PC-3 (cell line): ENCODE results near the gene TNFRSF4. TPM values are rescaled to one million over a fixed set of nuclear protein-coding genes. Genes with fewer than 3 reads are reported as not detected.
A peak's percentile ranks its signal among the peaks of the same experiment; 100 is the strongest.

Source experiments
- ATAC-seq: fragments of 200-7000 bp; cut with Tn5 transposase; 2 replicates; pipeline ENCODE4 v1.9.1; 2020; ENCODE audit warnings: mild to moderate bottlenecking, moderate library complexity
- Bru-seq: library from RNA; stranded (reverse); fragments of 400-500 nt; gene quantifications from one replicate; lab custom pipeline; 2021; lab: Mats Ljungman, UMichigan
- BruChase-seq, 2 experiments: library from RNA; stranded (reverse); fragments of 400-500 nt; gene quantifications; one replicate each; lab custom pipeline; 2021; lab: Mats Ljungman, UMichigan
- BruUV-seq: library from RNA; stranded (reverse); fragments of 400-500 nt; replicated peaks from 2 replicates; lab custom pipeline; 2021; lab: Mats Ljungman, UMichigan
- CTCF ChIA-PET: fragments of 300-600 bp; sonication (Branson Sonifier 250); formaldehyde crosslinking; loops from one replicate; lab custom pipeline; 2022; ENCODE audit warnings: antibody characterized with exemption; lab: Charles Lee
- POLR2A ChIA-PET: fragments of 300-600 bp; sonication (Branson Sonifier 250); formaldehyde crosslinking; loops from one replicate; lab custom pipeline; 2022; ENCODE audit warnings: antibody characterized with exemption; ENCODE audit not compliant: unreplicated experiment; lab: Charles Lee
- DNase-seq: peaks from one replicate; pipeline ENCODE4 v3.0.0-alpha.2; 2015
- H2AFZ ChIP-seq: fragments of 300-600 bp; sonication (generic); 2 replicates; pipeline ENCODE4 v1.6.0; 2016; ENCODE audit warnings: antibody characterized with exemption, low read length
- H3F3A ChIP-seq: fragments of 300-600 bp; sonication (generic); one replicate; pipeline ENCODE4 v1.6.0; 2017; ENCODE audit warnings: antibody characterized with exemption, low read length, control low read depth, mild to moderate bottlenecking; ENCODE audit not compliant: unreplicated experiment
- H3K27ac ChIP-seq: fragments of 300-600 bp; sonication (generic); 2 replicates; pipeline ENCODE4 v1.5.1; 2016; ENCODE audit warnings: mild to moderate bottlenecking, low read length
- H3K27me3 ChIP-seq: fragments of 300-600 bp; sonication (generic); 2 replicates; pipeline ENCODE4 v1.6.1; 2016; ENCODE audit warnings: low read length, mixed read lengths
- H3K36me3 ChIP-seq: fragments of 300-600 bp; sonication (generic); 2 replicates; pipeline ENCODE4 v1.6.1; 2016; ENCODE audit warnings: low read depth, mixed run types, low read length, mixed read lengths
- H3K4me1 ChIP-seq: fragments of 300-600 bp; sonication (generic); 2 replicates; pipeline ENCODE4 v1.5.1; 2016; ENCODE audit warnings: low read length; ENCODE audit not compliant: insufficient read depth
- H3K4me2 ChIP-seq: fragments of 300-600 bp; sonication (generic); 2 replicates; pipeline ENCODE4 v1.6.0; 2016; ENCODE audit warnings: low read length
- H3K4me3 ChIP-seq: fragments of 300-600 bp; sonication (generic); 2 replicates; pipeline ENCODE4 v1.5.1; 2016; ENCODE audit warnings: mild to moderate bottlenecking, low read length, mixed read lengths
- H3K79me2 ChIP-seq: fragments of 300-600 bp; sonication (generic); 2 replicates; pipeline ENCODE4 v1.6.1; 2017; ENCODE audit warnings: low read length, mixed read lengths
- H3K9ac ChIP-seq: fragments of 300-600 bp; sonication (generic); 2 replicates; pipeline ENCODE4 v1.6.0; 2016; ENCODE audit warnings: mild to moderate bottlenecking, low read length
- H3K9me2 ChIP-seq: fragments of 300-600 bp; sonication (generic); replicated peaks from 2 replicates; pipeline ENCODE4 v1.6.1; 2016; ENCODE audit warnings: mixed run types, low read length, mixed read lengths
- H3K9me3 ChIP-seq: fragments of 300-600 bp; sonication (generic); 2 replicates; pipeline ENCODE4 v1.6.1; 2016; ENCODE audit warnings: low read length, mixed read lengths
- H4K20me1 ChIP-seq: fragments of 300-600 bp; sonication (generic); 2 replicates; pipeline ENCODE4 v1.6.1; 2016; ENCODE audit warnings: low read length, mixed read lengths
- EZH2 ChIP-seq: fragments of 300-600 bp; sonication (generic); IDR thresholded peaks from one replicate; pipeline ENCODE4 v1.6.1; 2017; ENCODE audit warnings: antibody characterized with exemption, mild to moderate bottlenecking, low read length; ENCODE audit not compliant: unreplicated experiment
- EZH2phosphoT487 ChIP-seq: fragments of 300-600 bp; sonication (generic); IDR thresholded peaks from 2 replicates; pipeline ENCODE4 v1.6.1; 2018; ENCODE audit warnings: mild to moderate bottlenecking, antibody characterized with exemption, low read length, borderline replicate concordance
- intact Hi-C: fragments of 100-400 bp; cut with micrococcal nuclease; formaldehyde crosslinking; loops from 2 replicates; pipeline ENCODE4 v1.9.0; 2023
- long read RNA-seq: library from polyadenylated mRNA; unstranded; transcript quantifications from one replicate; pipeline ENCODE4 v2.0.0, GENCODE V29; 2021; ENCODE audit not compliant: unreplicated experiment
- total RNA-seq: library from RNA; depleted of rRNA; stranded (reverse); fragments of >200 nt; gene quantifications from 2 replicates; pipeline ENCODE4 v1.2.3, GENCODE V29; 2014; rRNA removed
- TF ChIP-seq, protein P1 (sequence below): fragments of 300-600 bp; sonication (generic); conservative IDR thresholded peaks from 2 replicates; pipeline ENCODE4 v1.5.1; 2017; ENCODE audit warnings: antibody characterized with exemption, low read depth, mild to moderate bottlenecking, low read length

The TNFRSF4 gene
- total RNA-seq (0.11 and 0.17 TPM in 2 replicates), Bru-seq, nascent RNA (percentile 28 among the genes with signal in this experiment), BruChase-seq, experiment 1, labeled RNA remaining after a 6-hour chase (percentile 30 among the genes with signal in this experiment), BruChase-seq, experiment 2, labeled RNA remaining after a 2-hour chase (percentile 16 among the genes with signal in this experiment)
- long read RNA-seq: 0 reads

DNA sequence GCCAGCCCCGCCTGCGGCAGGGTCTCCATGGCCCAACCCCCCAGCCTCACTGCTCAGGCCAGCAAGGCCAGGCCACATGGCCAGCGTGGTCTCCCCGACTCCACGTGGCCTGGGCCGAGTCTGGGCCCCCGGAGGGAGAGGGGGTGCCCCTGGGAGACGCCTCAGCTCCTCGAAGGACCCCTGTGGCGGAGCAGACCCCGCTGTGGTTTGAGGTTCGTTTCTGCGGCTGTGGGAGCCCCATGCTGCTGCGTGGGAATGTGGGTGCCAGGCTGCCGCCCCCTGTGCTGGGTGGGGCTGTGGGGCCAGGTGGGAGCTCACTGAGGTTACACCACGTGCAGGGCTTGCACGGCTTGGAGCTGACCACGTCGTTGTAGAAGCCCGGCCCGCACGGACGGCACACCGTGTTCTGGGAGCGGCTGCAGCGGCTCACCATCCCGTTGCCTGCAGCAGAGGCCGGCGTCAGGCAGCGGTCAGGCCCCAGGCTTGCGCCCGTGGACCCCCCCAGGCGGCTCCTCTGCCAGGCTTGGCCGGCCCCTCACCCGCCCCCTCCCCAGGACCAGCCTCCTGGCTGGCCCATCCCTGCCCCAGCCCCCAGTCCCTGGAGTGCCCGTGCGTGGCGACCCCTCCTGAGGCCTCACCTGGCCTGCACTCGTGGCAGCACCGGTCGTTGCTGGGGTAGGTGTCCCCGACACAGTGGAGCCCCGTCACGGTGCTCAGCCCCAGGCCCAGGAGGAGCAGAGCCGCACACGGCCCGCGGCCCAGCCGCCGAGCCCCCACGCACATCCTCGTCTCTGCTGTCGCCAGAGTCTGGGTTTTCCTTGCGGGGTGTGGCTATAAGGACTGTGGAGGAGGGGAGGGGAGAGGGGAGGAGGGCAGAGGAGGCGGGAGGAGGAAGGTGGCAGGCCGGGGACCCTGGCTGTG lies at the start of gene TNFRSF4:
Gene TNFRSF4 (minus strand): TSS at position 809 of the 921 bp plus-strand sequence. CDS start 26 bp downstream, at position 783.
- no peaks in the 10 kb centered on the region for H3K9me3 ChIP-seq
- DNase-seq: no peak
- H2AFZ ChIP-seq: no peak within 1 kb of the TSS
- TF ChIP-seq EZH2 (no peak), EZH2phosphoT487 (no peak)
- TF ChIP-seq, protein P1, sequence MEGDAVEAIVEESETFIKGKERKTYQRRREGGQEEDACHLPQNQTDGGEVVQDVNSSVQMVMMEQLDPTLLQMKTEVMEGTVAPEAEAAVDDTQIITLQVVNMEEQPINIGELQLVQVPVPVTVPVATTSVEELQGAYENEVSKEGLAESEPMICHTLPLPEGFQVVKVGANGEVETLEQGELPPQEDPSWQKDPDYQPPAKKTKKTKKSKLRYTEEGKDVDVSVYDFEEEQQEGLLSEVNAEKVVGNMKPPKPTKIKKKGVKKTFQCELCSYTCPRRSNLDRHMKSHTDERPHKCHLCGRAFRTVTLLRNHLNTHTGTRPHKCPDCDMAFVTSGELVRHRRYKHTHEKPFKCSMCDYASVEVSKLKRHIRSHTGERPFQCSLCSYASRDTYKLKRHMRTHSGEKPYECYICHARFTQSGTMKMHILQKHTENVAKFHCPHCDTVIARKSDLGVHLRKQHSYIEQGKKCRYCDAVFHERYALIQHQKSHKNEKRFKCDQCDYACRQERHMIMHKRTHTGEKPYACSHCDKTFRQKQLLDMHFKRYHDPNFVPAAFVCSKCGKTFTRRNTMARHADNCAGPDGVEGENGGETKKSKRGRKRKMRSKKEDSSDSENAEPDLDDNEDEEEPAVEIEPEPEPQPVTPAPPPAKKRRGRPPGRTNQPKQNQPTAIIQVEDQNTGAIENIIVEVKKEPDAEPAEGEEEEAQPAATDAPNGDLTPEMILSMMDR: no peak
- CTCF ChIA-PET: no interaction called here
- no peaks in the 10 kb centered on the region for H3K79me2 ChIP-seq
- H3K9ac ChIP-seq: no peak within 1 kb of the TSS
- intact Hi-C loops: no loop called here
- H3K36me3 ChIP-seq: peaks cover 19% of the 10 kb centered on the region; the same call in 1 of the 2 replicates
- peak; percentile 8; the same call in 1 of the 2 replicates for ATAC-seq
- no peak within 1 kb of the TSS for H3K27ac ChIP-seq
- no peaks in the 10 kb centered on the region for H3K9me2 ChIP-seq
- BruUV-seq: no TSS peak
- H3K4me3 ChIP-seq: no peak within 1 kb of the TSS
- POLR2A ChIA-PET: no interaction called here
- H3F3A ChIP-seq: no peaks in the 10 kb centered on the region
- peaks cover under 1% of the 10 kb centered on the region for H3K4me1 ChIP-seq
- H4K20me1 ChIP-seq: no peaks in the 10 kb centered on the region
- no peak within 1 kb of the TSS for H3K4me2 ChIP-seq
- H3K27me3 ChIP-seq: no peaks in the 10 kb centered on the region

DNA sequence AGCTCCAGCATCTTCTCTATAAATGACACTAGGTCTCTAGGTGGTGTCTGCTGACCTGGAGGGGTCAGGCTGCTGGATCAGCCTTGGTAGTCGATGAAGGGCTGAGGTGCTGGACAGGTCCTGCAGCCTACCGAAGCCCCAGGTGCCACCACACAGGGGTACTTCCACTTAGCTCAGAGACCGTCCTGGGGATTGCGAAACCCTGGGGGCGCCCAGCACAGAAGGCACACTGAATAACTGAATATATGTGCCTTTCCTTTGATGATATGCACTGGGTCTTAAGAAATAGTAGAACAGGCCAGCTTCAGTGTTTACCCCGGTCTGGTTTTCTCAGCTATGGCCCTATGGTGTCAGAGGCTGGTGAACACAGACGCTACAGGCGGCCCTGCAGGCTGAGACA lies 48.8 kb upstream of the TNFRSF4 start:
- H3K4me1 ChIP-seq: peaks cover 35% of the 10 kb centered on the region
- H2AFZ ChIP-seq: no peak overlapping the region
- H3F3A ChIP-seq: no peaks in the 10 kb centered on the region
- TF ChIP-seq, protein P1: no peak
- TF ChIP-seq EZH2phosphoT487 (no peak), EZH2 (no peak)
- no peak overlapping the region for H3K4me3 ChIP-seq
- intact Hi-C loops: no loop called here
- no peaks in the 10 kb centered on the region for H3K9me2 ChIP-seq
- ATAC-seq (no peak), DNase-seq (no peak)
- H3K27ac ChIP-seq: 0 out of 2 replicates have a peak overlapping the region, but pooled peaks have one; percentile 92
- POLR2A ChIA-PET: no interaction called here
- no peak overlapping the region for H3K4me2 ChIP-seq
- H3K9me3 ChIP-seq: no peaks in the 10 kb centered on the region
- H3K79me2 ChIP-seq: peaks cover 72% of the 10 kb centered on the region
- CTCF ChIA-PET: no interaction called here
- peaks cover 63% of the 10 kb centered on the region for H3K36me3 ChIP-seq
- H3K27me3 ChIP-seq: no peaks in the 10 kb centered on the region
- no peak overlapping the region for H3K9ac ChIP-seq
- H4K20me1 ChIP-seq: no peaks in the 10 kb centered on the region
- BruUV-seq: no TSS peak
